Uterus (tissue), 2 donors: ENCODE data around the gene VPS35.

Experiments
- POLR2A ChIP-seq, 2 donors: fragments of 450-650 bp; IDR thresholded peaks; one replicate each; pipeline ENCODE4 v1.6.1; 2016; ENCODE audit warnings: antibody characterized with exemption in 2 of 2, mild to moderate bottlenecking in 1 of 2, moderate library complexity in 1 of 2
- TF ChIP-seq, protein P1 (sequence below), 4 experiments: fragments of 200-600 bp in 2 of 4; fragments of 450-650 bp in 2 of 4; sonication (generic) in 2 of 4; IDR thresholded peaks; one replicate each; pipeline ENCODE4 v1.5.1; 2016 to 2019; ENCODE audit warnings: antibody characterized with exemption in 4 of 4, mild to moderate bottlenecking in 2 of 4, moderate library complexity in 1 of 4

DNA sequence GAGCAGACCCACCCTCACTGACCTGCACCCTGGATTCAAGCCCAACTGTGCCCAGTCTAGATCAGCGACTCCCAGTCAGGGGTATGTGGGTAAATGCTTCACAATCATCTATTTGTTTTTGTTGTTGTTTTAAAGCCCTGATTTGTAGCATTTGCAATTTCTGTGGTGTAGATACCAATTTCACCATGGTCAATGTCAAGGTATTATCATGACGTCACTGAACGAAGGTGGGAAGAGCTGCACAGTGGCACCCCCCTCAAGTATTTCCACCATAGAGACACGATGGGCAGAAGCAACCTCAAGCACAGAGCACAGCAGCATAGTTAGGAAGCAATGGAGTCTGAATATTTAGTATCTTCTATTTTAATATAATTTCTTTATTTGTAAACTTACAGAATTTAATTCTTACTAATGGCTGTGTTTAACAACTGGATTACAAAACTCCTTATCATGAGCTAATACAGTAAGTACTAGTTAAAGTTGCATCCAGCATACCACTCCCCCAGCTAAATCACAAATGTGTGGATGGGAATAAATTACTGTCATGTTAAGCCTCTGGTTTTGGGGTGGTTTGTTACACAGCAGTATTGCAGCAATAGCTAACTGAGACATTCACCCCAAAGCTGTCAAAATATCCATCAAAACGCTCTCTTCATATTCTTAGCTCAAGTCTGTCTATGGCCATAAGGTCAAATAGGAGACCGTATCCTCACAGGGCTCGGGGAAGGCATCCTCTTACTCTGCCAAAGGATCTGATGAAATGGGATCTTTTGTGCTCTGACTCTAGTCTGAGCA, 26.0 kb upstream of the VPS35 start:
- TF ChIP-seq, protein P1, sequence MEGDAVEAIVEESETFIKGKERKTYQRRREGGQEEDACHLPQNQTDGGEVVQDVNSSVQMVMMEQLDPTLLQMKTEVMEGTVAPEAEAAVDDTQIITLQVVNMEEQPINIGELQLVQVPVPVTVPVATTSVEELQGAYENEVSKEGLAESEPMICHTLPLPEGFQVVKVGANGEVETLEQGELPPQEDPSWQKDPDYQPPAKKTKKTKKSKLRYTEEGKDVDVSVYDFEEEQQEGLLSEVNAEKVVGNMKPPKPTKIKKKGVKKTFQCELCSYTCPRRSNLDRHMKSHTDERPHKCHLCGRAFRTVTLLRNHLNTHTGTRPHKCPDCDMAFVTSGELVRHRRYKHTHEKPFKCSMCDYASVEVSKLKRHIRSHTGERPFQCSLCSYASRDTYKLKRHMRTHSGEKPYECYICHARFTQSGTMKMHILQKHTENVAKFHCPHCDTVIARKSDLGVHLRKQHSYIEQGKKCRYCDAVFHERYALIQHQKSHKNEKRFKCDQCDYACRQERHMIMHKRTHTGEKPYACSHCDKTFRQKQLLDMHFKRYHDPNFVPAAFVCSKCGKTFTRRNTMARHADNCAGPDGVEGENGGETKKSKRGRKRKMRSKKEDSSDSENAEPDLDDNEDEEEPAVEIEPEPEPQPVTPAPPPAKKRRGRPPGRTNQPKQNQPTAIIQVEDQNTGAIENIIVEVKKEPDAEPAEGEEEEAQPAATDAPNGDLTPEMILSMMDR (IDR thresholded peaks at IDR 0.05): no peak
- no peak for TF ChIP-seq POLR2A (IDR thresholded peaks at IDR 0.05)
